ENCODE measurements around the gene DCDC2C.

GRCh38 chr2:3867469-3867868, 164.1 kb downstream of the DCDC2C start:
- TF ChIP-seq, protein P1, sequence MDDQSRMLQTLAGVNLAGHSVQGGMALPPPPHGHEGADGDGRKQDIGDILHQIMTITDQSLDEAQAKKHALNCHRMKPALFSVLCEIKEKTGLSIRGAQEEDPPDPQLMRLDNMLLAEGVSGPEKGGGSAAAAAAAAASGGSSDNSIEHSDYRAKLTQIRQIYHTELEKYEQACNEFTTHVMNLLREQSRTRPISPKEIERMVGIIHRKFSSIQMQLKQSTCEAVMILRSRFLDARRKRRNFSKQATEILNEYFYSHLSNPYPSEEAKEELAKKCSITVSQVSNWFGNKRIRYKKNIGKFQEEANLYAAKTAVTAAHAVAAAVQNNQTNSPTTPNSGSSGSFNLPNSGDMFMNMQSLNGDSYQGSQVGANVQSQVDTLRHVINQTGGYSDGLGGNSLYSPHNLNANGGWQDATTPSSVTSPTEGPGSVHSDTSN (IDR thresholded peaks at IDR 0.05) = no peak
- TF ChIP-seq CHD4 (IDR thresholded peaks at IDR 0.05; ENCODE audit: borderline replicate concordance) (no peak), POLR2A (IDR thresholded peaks at IDR 0.05; ENCODE audit: low read length) (no peak), MAX (IDR thresholded peaks at IDR 0.05) (no peak), ELK1 (IDR thresholded peaks at IDR 0.05; ENCODE audit: low read depth, low read length) (no peak), MAFK (IDR thresholded peaks at IDR 0.05; ENCODE audit: partially characterized antibody) (no peak), RCOR1 (IDR thresholded peaks at IDR 0.05; ENCODE audit: low read depth, low read length) (no peak), ZNF302 (CRISPR knock-in tag; IDR thresholded peaks at IDR 0.05) (no peak), POLR2AphosphoS2 (conservative IDR thresholded peaks at IDR 0.05; ENCODE audit: low read length) (no peak), SREBF2 (IDR thresholded peaks at IDR 0.05) (no peak), ESRRA (IDR thresholded peaks at IDR 0.05; ENCODE audit: borderline replicate concordance, low read length) (no peak)
- TF ChIP-seq, protein P2, sequence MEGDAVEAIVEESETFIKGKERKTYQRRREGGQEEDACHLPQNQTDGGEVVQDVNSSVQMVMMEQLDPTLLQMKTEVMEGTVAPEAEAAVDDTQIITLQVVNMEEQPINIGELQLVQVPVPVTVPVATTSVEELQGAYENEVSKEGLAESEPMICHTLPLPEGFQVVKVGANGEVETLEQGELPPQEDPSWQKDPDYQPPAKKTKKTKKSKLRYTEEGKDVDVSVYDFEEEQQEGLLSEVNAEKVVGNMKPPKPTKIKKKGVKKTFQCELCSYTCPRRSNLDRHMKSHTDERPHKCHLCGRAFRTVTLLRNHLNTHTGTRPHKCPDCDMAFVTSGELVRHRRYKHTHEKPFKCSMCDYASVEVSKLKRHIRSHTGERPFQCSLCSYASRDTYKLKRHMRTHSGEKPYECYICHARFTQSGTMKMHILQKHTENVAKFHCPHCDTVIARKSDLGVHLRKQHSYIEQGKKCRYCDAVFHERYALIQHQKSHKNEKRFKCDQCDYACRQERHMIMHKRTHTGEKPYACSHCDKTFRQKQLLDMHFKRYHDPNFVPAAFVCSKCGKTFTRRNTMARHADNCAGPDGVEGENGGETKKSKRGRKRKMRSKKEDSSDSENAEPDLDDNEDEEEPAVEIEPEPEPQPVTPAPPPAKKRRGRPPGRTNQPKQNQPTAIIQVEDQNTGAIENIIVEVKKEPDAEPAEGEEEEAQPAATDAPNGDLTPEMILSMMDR (IDR thresholded peaks at IDR 0.05) = no peak
- TF ChIP-seq, protein P3, sequence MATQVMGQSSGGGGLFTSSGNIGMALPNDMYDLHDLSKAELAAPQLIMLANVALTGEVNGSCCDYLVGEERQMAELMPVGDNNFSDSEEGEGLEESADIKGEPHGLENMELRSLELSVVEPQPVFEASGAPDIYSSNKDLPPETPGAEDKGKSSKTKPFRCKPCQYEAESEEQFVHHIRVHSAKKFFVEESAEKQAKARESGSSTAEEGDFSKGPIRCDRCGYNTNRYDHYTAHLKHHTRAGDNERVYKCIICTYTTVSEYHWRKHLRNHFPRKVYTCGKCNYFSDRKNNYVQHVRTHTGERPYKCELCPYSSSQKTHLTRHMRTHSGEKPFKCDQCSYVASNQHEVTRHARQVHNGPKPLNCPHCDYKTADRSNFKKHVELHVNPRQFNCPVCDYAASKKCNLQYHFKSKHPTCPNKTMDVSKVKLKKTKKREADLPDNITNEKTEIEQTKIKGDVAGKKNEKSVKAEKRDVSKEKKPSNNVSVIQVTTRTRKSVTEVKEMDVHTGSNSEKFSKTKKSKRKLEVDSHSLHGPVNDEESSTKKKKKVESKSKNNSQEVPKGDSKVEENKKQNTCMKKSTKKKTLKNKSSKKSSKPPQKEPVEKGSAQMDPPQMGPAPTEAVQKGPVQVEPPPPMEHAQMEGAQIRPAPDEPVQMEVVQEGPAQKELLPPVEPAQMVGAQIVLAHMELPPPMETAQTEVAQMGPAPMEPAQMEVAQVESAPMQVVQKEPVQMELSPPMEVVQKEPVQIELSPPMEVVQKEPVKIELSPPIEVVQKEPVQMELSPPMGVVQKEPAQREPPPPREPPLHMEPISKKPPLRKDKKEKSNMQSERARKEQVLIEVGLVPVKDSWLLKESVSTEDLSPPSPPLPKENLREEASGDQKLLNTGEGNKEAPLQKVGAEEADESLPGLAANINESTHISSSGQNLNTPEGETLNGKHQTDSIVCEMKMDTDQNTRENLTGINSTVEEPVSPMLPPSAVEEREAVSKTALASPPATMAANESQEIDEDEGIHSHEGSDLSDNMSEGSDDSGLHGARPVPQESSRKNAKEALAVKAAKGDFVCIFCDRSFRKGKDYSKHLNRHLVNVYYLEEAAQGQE (IDR thresholded peaks at IDR 0.05) = no peak

All from A549 (cell line).